SK-N-SH treated with all-trans-retinoic acid at 6 μM for 48 hours (cell line): Measurements from ENCODE around the gene PHKG1.
"Not testable (repeated sequence)": the region's sequence is repeated elsewhere in the genome, so short reads cannot be mapped to it uniquely, and the experiment has no call there.

ENCODE experiments used
- ATAC-seq: fragments of 200-7000 bp; cut with Tn5 transposase; 3 replicates; pipeline ENCODE4 v1.9.1; 2020; ENCODE audit warnings: mild to moderate bottlenecking, moderate library complexity
- ARNTL ChIP-seq: fragments of 450-650 bp; formaldehyde crosslinking; IDR thresholded peaks from 2 replicates; pipeline ENCODE4 v1.5.0; 2020; ENCODE audit warnings: low read depth, mild to moderate bottlenecking, moderate library complexity, borderline replicate concordance
- BACH2 ChIP-seq: fragments of 250-450 bp; sonication (Bioruptor Pico); IDR thresholded peaks from 2 replicates; pipeline ENCODE4 v1.9.0; 2021; ENCODE audit warnings: mild to moderate bottlenecking, borderline replicate concordance
- CSDC2 ChIP-seq: fragments of 250-450 bp; sonication (Bioruptor Pico); IDR thresholded peaks from 2 replicates; pipeline ENCODE4 v1.5.0; 2020; ENCODE audit warnings: mild to moderate bottlenecking, moderate library complexity
- ESRRG ChIP-seq: fragments of 250-450 bp; sonication (Bioruptor Pico); IDR thresholded peaks from 2 replicates; pipeline ENCODE4 v1.6.1; 2021; ENCODE audit warnings: mild to moderate bottlenecking
- GLIS3 ChIP-seq: fragments of 250-450 bp; sonication (Bioruptor Pico); IDR thresholded peaks from 2 replicates; pipeline ENCODE4 v1.5.0; 2020; ENCODE audit warnings: mild to moderate bottlenecking, moderate library complexity
- ISL1 ChIP-seq: fragments of 250-450 bp; sonication (Bioruptor Pico); IDR thresholded peaks from 2 replicates; pipeline ENCODE4 v2.1.2; 2022; ENCODE audit warnings: mild to moderate bottlenecking, moderate library complexity
- OSR1 ChIP-seq: fragments of 250-450 bp; sonication (Bioruptor Pico); IDR thresholded peaks from 2 replicates; pipeline ENCODE4 v1.8.0; 2022; ENCODE audit warnings: moderate library complexity, mild to moderate bottlenecking, inconsistent platforms
- PPARA ChIP-seq: fragments of 250-450 bp; sonication (Bioruptor Pico); IDR thresholded peaks from 2 replicates; pipeline ENCODE4 v1.5.0; 2020; ENCODE audit warnings: mild to moderate bottlenecking, borderline replicate concordance
- RARB ChIP-seq: fragments of 250-450 bp; sonication (Bioruptor Pico); IDR thresholded peaks from 2 replicates; pipeline ENCODE4 v1.8.0; 2021; ENCODE audit warnings: mild to moderate bottlenecking, moderate library complexity
- SNAI2 ChIP-seq: fragments of 250-450 bp; sonication (Bioruptor Pico); IDR thresholded peaks from 2 replicates; pipeline ENCODE4 v1.5.0; 2020; ENCODE audit warnings: mild to moderate bottlenecking, moderate library complexity
- TCF4 ChIP-seq: fragments of 250-450 bp; sonication (Bioruptor Pico); IDR thresholded peaks from 2 replicates; pipeline ENCODE4 v1.8.0; 2021; ENCODE audit warnings: mild to moderate bottlenecking, moderate library complexity, borderline replicate concordance
- TOX ChIP-seq: fragments of 250-450 bp; sonication (Bioruptor Pico); IDR thresholded peaks from 2 replicates; pipeline ENCODE4 v1.8.0; 2021; ENCODE audit warnings: mild to moderate bottlenecking, moderate library complexity, borderline replicate concordance
- ZC3H10 ChIP-seq: fragments of 250-450 bp; sonication (Bioruptor Pico); IDR thresholded peaks from 2 replicates; pipeline ENCODE4 v1.5.1; 2021; ENCODE audit warnings: mild to moderate bottlenecking, moderate library complexity
- ZFP3 ChIP-seq: fragments of 250-450 bp; sonication (Bioruptor Pico); IDR thresholded peaks from 2 replicates; pipeline ENCODE4 v1.5.0; 2020; ENCODE audit warnings: mild to moderate bottlenecking, moderate library complexity
- ZFP30 ChIP-seq: fragments of 450-650 bp; formaldehyde crosslinking; IDR thresholded peaks from 2 replicates; pipeline ENCODE4 v1.5.0; 2022; ENCODE audit warnings: mild to moderate bottlenecking, moderate library complexity
- ZNF565 ChIP-seq: fragments of 450-650 bp; formaldehyde crosslinking; conservative IDR thresholded peaks from 2 replicates; pipeline ENCODE4 v1.5.0; 2020; ENCODE audit warnings: low read depth, mild to moderate bottlenecking, moderate library complexity
- ZNF70 ChIP-seq: fragments of 450-650 bp; formaldehyde crosslinking; IDR thresholded peaks from 2 replicates; pipeline ENCODE4 v1.5.0; 2020; ENCODE audit warnings: mild to moderate bottlenecking, moderate library complexity
- TF ChIP-seq, protein P1 (sequence below): fragments of 250-450 bp; sonication (Bioruptor Pico); IDR thresholded peaks from 2 replicates; pipeline ENCODE4 v1.5.1; 2020; ENCODE audit warnings: low read depth, mild to moderate bottlenecking, moderate library complexity
- TF ChIP-seq, protein P2 (sequence below): fragments of 250-450 bp; sonication (Bioruptor Pico); IDR thresholded peaks from 2 replicates; pipeline ENCODE4 v1.8.0; 2021; ENCODE audit warnings: low read depth, mild to moderate bottlenecking, moderate library complexity, borderline replicate concordance
- TF ChIP-seq, protein P3 (sequence below): fragments of 250-450 bp; sonication (Bioruptor Pico); IDR thresholded peaks from 2 replicates; pipeline ENCODE4 v1.8.0; 2020; ENCODE audit warnings: mild to moderate bottlenecking, moderate library complexity, borderline replicate concordance
- TF ChIP-seq, protein P4 (sequence below): fragments of 250-450 bp; sonication (Bioruptor Pico); IDR thresholded peaks from 2 replicates; pipeline ENCODE4 v1.5.0; 2020; ENCODE audit warnings: mild to moderate bottlenecking, moderate library complexity
- TF ChIP-seq, protein P5 (sequence below): fragments of 250-450 bp; sonication (Bioruptor Pico); IDR thresholded peaks from 2 replicates; pipeline ENCODE4 v1.5.1; 2021; ENCODE audit warnings: mild to moderate bottlenecking, moderate library complexity

PHKG1 gene

DNA sequence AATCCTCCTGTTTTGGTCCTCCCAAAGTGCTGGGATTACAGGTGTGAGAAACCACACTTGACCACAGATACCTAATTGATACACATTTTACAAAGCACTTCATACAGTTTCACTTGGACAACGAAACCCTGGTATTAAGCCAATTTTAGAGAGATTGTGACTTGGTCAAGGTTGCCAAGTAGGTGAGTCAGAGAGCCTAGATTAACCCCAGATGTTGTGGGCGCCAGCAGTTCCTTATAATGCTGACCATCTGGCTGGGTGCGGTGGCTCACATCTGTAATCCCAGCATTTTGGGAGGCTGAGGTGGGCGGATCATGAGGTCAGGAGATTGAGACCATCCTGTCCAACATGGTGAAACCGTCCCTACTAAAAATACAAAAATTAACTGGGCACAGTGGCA, 4.9 kb upstream of the PHKG1 start:
- peak; percentile 66 for ATAC-seq
- TF ChIP-seq RARB (CRISPR knock-in tag) (peak; percentile 83; the same call in 1 of the 2 replicates), TCF4 (CRISPR knock-in tag) (peak; percentile 68), BACH2 (CRISPR knock-in tag) (no peak)
- TF ChIP-seq, protein P1, sequence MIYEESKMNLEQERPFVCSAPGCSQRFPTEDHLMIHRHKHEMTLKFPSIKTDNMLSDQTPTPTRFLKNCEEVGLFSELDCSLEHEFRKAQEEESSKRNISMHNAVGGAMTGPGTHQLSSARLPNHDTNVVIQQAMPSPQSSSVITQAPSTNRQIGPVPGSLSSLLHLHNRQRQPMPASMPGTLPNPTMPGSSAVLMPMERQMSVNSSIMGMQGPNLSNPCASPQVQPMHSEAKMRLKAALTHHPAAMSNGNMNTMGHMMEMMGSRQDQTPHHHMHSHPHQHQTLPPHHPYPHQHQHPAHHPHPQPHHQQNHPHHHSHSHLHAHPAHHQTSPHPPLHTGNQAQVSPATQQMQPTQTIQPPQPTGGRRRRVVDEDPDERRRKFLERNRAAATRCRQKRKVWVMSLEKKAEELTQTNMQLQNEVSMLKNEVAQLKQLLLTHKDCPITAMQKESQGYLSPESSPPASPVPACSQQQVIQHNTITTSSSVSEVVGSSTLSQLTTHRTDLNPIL, result 0 out of 2 replicates have a peak, but pooled peaks have one; percentile 33

DNA sequence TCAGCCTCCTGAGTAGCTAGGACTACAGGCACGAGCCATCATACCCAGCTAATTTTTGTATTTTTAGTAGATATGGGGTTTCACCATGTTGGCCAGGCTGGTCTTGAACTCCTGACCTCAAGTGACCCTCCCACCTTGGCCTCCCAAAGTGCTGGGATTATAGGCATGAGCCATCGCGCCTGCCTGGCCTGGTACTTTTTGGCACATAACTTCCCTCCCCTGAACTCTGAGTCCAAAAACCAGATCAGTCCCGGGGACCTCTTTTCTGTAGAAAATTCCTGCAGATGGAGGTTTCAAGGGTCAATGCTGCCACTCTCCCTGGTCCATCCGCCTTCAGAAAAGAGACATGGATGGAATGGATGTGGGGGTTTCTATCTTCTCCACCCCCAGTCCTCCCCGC, 364 bp downstream of the PHKG1 start:
- ATAC-seq, result not testable (repeated sequence)

DNA sequence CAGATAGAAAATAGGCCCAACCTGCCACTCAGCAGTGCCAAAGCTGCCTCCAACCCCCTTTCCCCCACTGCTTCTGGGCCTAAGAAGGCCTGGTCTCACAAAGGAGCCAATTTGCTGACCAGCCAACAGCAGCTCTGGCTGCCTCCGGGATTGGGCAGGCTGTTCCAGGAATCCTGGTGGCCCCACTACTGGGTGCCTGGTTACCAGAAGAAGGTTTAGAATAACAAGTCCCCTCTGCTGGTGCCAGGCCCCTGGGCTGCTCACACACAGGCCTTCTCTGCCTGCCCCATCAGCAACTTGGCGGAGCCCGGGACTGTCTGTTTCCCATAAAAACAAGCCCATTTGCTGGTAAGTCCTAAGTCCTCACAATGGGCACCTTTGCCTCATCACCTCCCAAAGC, 1.2 kb downstream of the PHKG1 start:
- TF ChIP-seq, protein P2, sequence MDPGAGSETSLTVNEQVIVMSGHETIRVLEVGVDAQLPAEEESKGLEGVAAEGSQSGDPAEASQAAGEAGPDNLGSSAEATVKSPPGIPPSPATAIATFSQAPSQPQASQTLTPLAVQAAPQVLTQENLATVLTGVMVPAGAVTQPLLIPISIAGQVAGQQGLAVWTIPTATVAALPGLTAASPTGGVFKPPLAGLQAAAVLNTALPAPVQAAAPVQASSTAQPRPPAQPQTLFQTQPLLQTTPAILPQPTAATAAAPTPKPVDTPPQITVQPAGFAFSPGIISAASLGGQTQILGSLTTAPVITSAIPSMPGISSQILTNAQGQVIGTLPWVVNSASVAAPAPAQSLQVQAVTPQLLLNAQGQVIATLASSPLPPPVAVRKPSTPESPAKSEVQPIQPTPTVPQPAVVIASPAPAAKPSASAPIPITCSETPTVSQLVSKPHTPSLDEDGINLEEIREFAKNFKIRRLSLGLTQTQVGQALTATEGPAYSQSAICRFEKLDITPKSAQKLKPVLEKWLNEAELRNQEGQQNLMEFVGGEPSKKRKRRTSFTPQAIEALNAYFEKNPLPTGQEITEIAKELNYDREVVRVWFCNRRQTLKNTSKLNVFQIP (CRISPR knock-in tag), result no peak
- TF ChIP-seq, protein P3, sequence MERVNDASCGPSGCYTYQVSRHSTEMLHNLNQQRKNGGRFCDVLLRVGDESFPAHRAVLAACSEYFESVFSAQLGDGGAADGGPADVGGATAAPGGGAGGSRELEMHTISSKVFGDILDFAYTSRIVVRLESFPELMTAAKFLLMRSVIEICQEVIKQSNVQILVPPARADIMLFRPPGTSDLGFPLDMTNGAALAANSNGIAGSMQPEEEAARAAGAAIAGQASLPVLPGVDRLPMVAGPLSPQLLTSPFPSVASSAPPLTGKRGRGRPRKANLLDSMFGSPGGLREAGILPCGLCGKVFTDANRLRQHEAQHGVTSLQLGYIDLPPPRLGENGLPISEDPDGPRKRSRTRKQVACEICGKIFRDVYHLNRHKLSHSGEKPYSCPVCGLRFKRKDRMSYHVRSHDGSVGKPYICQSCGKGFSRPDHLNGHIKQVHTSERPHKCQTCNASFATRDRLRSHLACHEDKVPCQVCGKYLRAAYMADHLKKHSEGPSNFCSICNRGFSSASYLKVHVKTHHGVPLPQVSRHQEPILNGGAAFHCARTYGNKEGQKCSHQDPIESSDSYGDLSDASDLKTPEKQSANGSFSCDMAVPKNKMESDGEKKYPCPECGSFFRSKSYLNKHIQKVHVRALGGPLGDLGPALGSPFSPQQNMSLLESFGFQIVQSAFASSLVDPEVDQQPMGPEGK, result no peak
- TF ChIP-seq, all 23 proteins: peak for 0
- peak; percentile 50 for ATAC-seq

DNA sequence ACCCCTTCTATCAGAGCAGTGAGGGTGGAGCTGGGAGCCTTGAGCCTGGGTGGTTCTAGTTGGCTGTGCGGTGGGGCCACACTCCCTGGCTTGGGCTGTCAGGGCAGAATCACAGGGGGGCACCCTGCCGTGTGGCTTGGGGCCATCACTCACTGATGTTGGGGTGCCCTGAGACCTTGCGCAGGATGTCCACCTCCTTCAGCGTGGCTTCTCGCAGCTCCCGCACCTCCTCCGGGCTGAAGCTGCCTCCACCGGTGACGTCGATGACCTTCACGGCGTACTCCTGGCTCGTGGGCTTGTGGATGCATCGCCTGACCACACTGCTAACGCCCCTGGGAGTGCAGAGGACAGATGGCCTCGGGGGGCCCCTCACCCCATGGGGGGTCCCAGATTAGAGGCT, 5.3 kb downstream of the PHKG1 start:
- TF ChIP-seq ZNF70 (CRISPR knock-in tag), result no peak
- TF ChIP-seq, protein P3, result no peak
- TF ChIP-seq, protein P2 (CRISPR knock-in tag), result no peak
- TF ChIP-seq CSDC2 (CRISPR knock-in tag), result no peak
- TF ChIP-seq SNAI2, result no peak
- no peak for TF ChIP-seq OSR1
- no peak for TF ChIP-seq ISL1 (CRISPR knock-in tag)
- TF ChIP-seq, protein P4, sequence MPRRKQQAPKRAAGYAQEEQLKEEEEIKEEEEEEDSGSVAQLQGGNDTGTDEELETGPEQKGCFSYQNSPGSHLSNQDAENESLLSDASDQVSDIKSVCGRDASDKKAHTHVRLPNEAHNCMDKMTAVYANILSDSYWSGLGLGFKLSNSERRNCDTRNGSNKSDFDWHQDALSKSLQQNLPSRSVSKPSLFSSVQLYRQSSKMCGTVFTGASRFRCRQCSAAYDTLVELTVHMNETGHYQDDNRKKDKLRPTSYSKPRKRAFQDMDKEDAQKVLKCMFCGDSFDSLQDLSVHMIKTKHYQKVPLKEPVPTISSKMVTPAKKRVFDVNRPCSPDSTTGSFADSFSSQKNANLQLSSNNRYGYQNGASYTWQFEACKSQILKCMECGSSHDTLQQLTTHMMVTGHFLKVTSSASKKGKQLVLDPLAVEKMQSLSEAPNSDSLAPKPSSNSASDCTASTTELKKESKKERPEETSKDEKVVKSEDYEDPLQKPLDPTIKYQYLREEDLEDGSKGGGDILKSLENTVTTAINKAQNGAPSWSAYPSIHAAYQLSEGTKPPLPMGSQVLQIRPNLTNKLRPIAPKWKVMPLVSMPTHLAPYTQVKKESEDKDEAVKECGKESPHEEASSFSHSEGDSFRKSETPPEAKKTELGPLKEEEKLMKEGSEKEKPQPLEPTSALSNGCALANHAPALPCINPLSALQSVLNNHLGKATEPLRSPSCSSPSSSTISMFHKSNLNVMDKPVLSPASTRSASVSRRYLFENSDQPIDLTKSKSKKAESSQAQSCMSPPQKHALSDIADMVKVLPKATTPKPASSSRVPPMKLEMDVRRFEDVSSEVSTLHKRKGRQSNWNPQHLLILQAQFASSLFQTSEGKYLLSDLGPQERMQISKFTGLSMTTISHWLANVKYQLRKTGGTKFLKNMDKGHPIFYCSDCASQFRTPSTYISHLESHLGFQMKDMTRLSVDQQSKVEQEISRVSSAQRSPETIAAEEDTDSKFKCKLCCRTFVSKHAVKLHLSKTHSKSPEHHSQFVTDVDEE (CRISPR knock-in tag), result no peak
- TF ChIP-seq BACH2 (CRISPR knock-in tag), result no peak
- TF ChIP-seq ARNTL, result no peak
- no peak for TF ChIP-seq ZFP3 (CRISPR knock-in tag)
- TF ChIP-seq ZNF565, result no peak
- no peak for TF ChIP-seq ZC3H10 (CRISPR knock-in tag)
- no peak for TF ChIP-seq GLIS3 (CRISPR knock-in tag)
- TF ChIP-seq TOX (CRISPR knock-in tag), result no peak
- no peak for TF ChIP-seq RARB (CRISPR knock-in tag)
- TF ChIP-seq ZFP30, result no peak
- no peak for TF ChIP-seq ESRRG
- TF ChIP-seq, protein P5, sequence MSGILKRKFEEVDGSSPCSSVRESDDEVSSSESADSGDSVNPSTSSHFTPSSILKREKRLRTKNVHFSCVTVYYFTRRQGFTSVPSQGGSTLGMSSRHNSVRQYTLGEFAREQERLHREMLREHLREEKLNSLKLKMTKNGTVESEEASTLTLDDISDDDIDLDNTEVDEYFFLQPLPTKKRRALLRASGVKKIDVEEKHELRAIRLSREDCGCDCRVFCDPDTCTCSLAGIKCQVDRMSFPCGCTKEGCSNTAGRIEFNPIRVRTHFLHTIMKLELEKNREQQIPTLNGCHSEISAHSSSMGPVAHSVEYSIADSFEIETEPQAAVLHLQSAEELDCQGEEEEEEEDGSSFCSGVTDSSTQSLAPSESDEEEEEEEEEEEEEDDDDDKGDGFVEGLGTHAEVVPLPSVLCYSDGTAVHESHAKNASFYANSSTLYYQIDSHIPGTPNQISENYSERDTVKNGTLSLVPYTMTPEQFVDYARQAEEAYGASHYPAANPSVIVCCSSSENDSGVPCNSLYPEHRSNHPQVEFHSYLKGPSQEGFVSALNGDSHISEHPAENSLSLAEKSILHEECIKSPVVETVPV (CRISPR knock-in tag), result no peak
- TF ChIP-seq PPARA (CRISPR knock-in tag), result no peak
- no peak for ATAC-seq
